H1 (cell line): ENCODE measurements around the gene DPM2. TPM values are rescaled to one million over a fixed set of nuclear protein-coding genes. Genes with fewer than 3 reads are reported as not detected.
A peak's percentile ranks its signal among the peaks of the same experiment; 100 is the strongest.

Experiments
- CTCF ChIA-PET: fragments of 300-600 bp; sonication (Branson Sonifier 250); formaldehyde crosslinking; loops from one replicate; lab custom pipeline; 2021; ENCODE audit not compliant: partially characterized antibody; lab: Charles Lee
- POLR2A ChIA-PET: fragments of 300-600 bp; sonication (Branson Sonifier 250); formaldehyde crosslinking; loops from one replicate; lab custom pipeline; 2021; ENCODE audit warnings: inconsistent platforms; ENCODE audit not compliant: partially characterized antibody; lab: Charles Lee
- DNase-seq, 2 experiments: peaks; one replicate each; pipeline versions ENCODE4 v3.0.0 to v3.0.0-alpha.2; 2010 to 2022; ENCODE audit warnings: low spot score in 2 of 2, low read depth in 1 of 2, mixed read lengths in 1 of 2
- FAIRE-seq: peaks from 2 replicates; lab custom pipeline; 2011; peaks lifted over from hg19 to GRCh38; lab: Jason Lieb, UNC
- H2AFZ ChIP-seq: 2 replicates; pipeline ENCODE4 v1.8.1; 2012; ENCODE audit warnings: low read length, inconsistent platforms
- H2AK5ac ChIP-seq: 2 replicates; pipeline ENCODE4 v1.6.1; 2013; ENCODE audit warnings: low read depth, low read length
- H2BK120ac ChIP-seq: replicated peaks from 2 replicates; pipeline ENCODE3; 2013; ENCODE audit warnings: low read depth, low read length, inconsistent platforms
- H2BK12ac ChIP-seq: 2 replicates; pipeline ENCODE4 v1.6.1; 2013; ENCODE audit warnings: low read depth, low read length
- H2BK15ac ChIP-seq: 2 replicates; pipeline ENCODE4 v1.6.1; 2013; ENCODE audit warnings: low read length
- H2BK20ac ChIP-seq: 2 replicates; pipeline ENCODE4 v1.6.1; 2013; ENCODE audit warnings: low read length
- H2BK5ac ChIP-seq: 2 replicates; pipeline ENCODE4 v1.6.1; 2013; ENCODE audit warnings: low read depth, low read length
- H3K14ac ChIP-seq: 2 replicates; pipeline ENCODE4 v1.6.1; 2013; ENCODE audit warnings: inconsistent platforms; ENCODE audit not compliant: insufficient read length
- H3K18ac ChIP-seq: 2 replicates; pipeline ENCODE4 v1.6.1; 2013; ENCODE audit warnings: low read length; ENCODE audit errors: extremely low read depth
- H3K23ac ChIP-seq: 2 replicates; pipeline ENCODE4 v1.6.1; 2013; ENCODE audit warnings: inconsistent platforms; ENCODE audit not compliant: insufficient read length
- H3K23me2 ChIP-seq: 2 replicates; pipeline ENCODE4 v1.6.1; 2013; ENCODE audit warnings: low read depth, low read length
- H3K27ac ChIP-seq: 2 replicates; pipeline ENCODE4 v1.6.1; 2011; ENCODE audit warnings: low read depth, low read length, inconsistent platforms
- H3K27me3 ChIP-seq, 4 experiments: replicated peaks in 1 of 4; 1 replicate in 1 of 4; 2 replicates in 3 of 4; pipeline versions ENCODE4 v1.6.1 to v1.8.1; 2011 to 2013; ENCODE audit warnings: low read length in 3 of 4, mild to moderate bottlenecking in 3 of 4, inconsistent platforms in 2 of 4, mixed read lengths in 2 of 4, moderate library complexity in 1 of 4; ENCODE audit not compliant: control insufficient read depth in 3 of 4, insufficient read depth in 3 of 4; ENCODE audit errors: extremely low read depth in 1 of 4
- H3K36me3 ChIP-seq, 4 experiments: 2 replicates each; pipeline versions ENCODE4 v1.6.1 to v1.8.1; 2011 to 2013; ENCODE audit warnings: mild to moderate bottlenecking in 4 of 4, low read length in 3 of 4, moderate library complexity in 2 of 4, control low read depth in 1 of 4, inconsistent platforms in 1 of 4; ENCODE audit not compliant: insufficient read depth in 4 of 4, control insufficient read depth in 2 of 4
- H3K4ac ChIP-seq: replicated peaks from 2 replicates; pipeline ENCODE3; 2013; ENCODE audit warnings: low read length, low read depth, mixed read lengths, inconsistent platforms; ENCODE audit not compliant: insufficient read length
- H3K4me1 ChIP-seq, 4 experiments: replicated peaks in 1 of 4; 1 replicate in 1 of 4; 2 replicates in 3 of 4; pipeline versions ENCODE4 v1.6.1 to v1.8.1; 2011 to 2013; ENCODE audit warnings: low read length in 3 of 4, inconsistent platforms in 2 of 4, mixed read lengths in 1 of 4; ENCODE audit not compliant: insufficient read depth in 4 of 4, control insufficient read depth in 3 of 4
- H3K4me2 ChIP-seq, 2 experiments: 2 replicates each; pipeline versions ENCODE4 v1.6.1 to v1.8.1; 2011 to 2013; ENCODE audit warnings: low read depth in 2 of 2, low read length in 2 of 2, control low read depth in 1 of 2, inconsistent platforms in 1 of 2, mild to moderate bottlenecking in 1 of 2; ENCODE audit not compliant: insufficient read depth in 1 of 2
- H3K4me3 ChIP-seq, 4 experiments: fragments of 200-600, 300-600 bp in 1 of 4; sonication (generic), shearing (Covaris generic), sonication (Bioruptor Twin) in 1 of 4; 2 replicates each; pipeline versions ENCODE4 v1.5.1 to v1.8.1; 2011 to 2016; ENCODE audit warnings: low read length in 4 of 4, low read depth in 3 of 4, control low read depth in 2 of 4, inconsistent platforms in 2 of 4, mild to moderate bottlenecking in 2 of 4, mixed read lengths in 1 of 4, moderate library complexity in 1 of 4; ENCODE audit not compliant: insufficient read depth in 2 of 4; ENCODE audit errors: extremely low read depth in 1 of 4
- H3K56ac ChIP-seq: replicated peaks from 2 replicates; pipeline ENCODE3; 2013; ENCODE audit warnings: low read depth, mild to moderate bottlenecking, mixed read lengths, low read length, inconsistent platforms; ENCODE audit not compliant: insufficient read length
- H3K79me1 ChIP-seq: 2 replicates; pipeline ENCODE4 v1.6.1; 2013; ENCODE audit warnings: low read depth, low read length, control low read depth
- H3K79me2 ChIP-seq, 2 experiments: 2 replicates each; pipeline versions ENCODE4 v1.6.1 to v1.8.1; 2012 to 2013; ENCODE audit warnings: low read length in 2 of 2, mild to moderate bottlenecking in 2 of 2, inconsistent platforms in 1 of 2; ENCODE audit not compliant: insufficient read depth in 2 of 2, control insufficient read depth in 1 of 2
- H3K9ac ChIP-seq, 4 experiments: replicated peaks in 1 of 4; 1 replicate in 1 of 4; 2 replicates in 3 of 4; pipeline versions ENCODE4 v1.6.1 to v1.8.1; 2011 to 2013; ENCODE audit warnings: low read depth in 3 of 4, low read length in 3 of 4, control low read depth in 2 of 4, mild to moderate bottlenecking in 2 of 4, moderate library complexity in 2 of 4, inconsistent platforms in 1 of 4; ENCODE audit errors: extremely low read depth in 1 of 4
- H3K9me3 ChIP-seq, 2 experiments: 2 replicates each; pipeline versions ENCODE4 v1.6.1 to v1.8.1; 2012 to 2013; ENCODE audit warnings: mild to moderate bottlenecking in 2 of 2, moderate library complexity in 2 of 2, control low read depth in 1 of 2, inconsistent platforms in 1 of 2, low read depth in 1 of 2, low read length in 1 of 2, mixed read lengths in 1 of 2; ENCODE audit not compliant: insufficient read depth in 2 of 2
- H4K20me1 ChIP-seq, 2 experiments: replicated peaks in 1 of 2; 2 replicates each; pipeline versions ENCODE3 to v1.8.1; 2011 to 2013; ENCODE audit warnings: inconsistent platforms in 2 of 2, low read length in 2 of 2, mild to moderate bottlenecking in 1 of 2; ENCODE audit not compliant: insufficient read depth in 2 of 2, control insufficient read depth in 1 of 2
- H4K5ac ChIP-seq: 2 replicates; pipeline ENCODE4 v1.6.1; 2013; ENCODE audit warnings: low read length, low read depth, mixed read lengths, inconsistent platforms; ENCODE audit not compliant: insufficient read length
- H4K8ac ChIP-seq: 2 replicates; pipeline ENCODE4 v1.8.0; 2013; ENCODE audit warnings: mild to moderate bottlenecking, moderate library complexity, low read length, inconsistent platforms; ENCODE audit not compliant: insufficient read depth; ENCODE audit errors: extremely low read depth
- H4K91ac ChIP-seq: replicated peaks from 2 replicates; pipeline ENCODE3; 2013; ENCODE audit warnings: low read length, mixed read lengths, inconsistent platforms; ENCODE audit not compliant: insufficient read length
- BRCA1 ChIP-seq: IDR thresholded peaks from 2 replicates; pipeline ENCODE4 v1.6.1; 2012; ENCODE audit warnings: low read depth, low read length, improper control_type of control experiment
- GTF2F1 ChIP-seq: IDR thresholded peaks from 2 replicates; pipeline ENCODE4 v1.6.1; 2012; ENCODE audit warnings: low read depth, low read length, improper control_type of control experiment, borderline replicate concordance
- JUN ChIP-seq: IDR thresholded peaks from 2 replicates; pipeline ENCODE4 v1.6.1; 2011; ENCODE audit warnings: low read depth, mild to moderate bottlenecking, improper control_type of control experiment, low read length
- JUND ChIP-seq: IDR thresholded peaks from 2 replicates; pipeline ENCODE4 v1.6.1; 2011; ENCODE audit warnings: mild to moderate bottlenecking, improper control_type of control experiment, low read length
- POLR2A ChIP-seq, 2 experiments: IDR thresholded peaks; 1 replicate in 1 of 2; 2 replicates in 1 of 2; pipeline ENCODE4 v1.6.1; 2011; ENCODE audit warnings: low read depth in 2 of 2, low read length in 2 of 2, mild to moderate bottlenecking in 2 of 2; ENCODE audit errors: control extremely low read depth in 1 of 2
- POU5F1 ChIP-seq: IDR thresholded peaks from 2 replicates; pipeline ENCODE4 v1.6.1; 2011; ENCODE audit warnings: low read depth, mild to moderate bottlenecking, low read length, moderate library complexity
- RBBP5 ChIP-seq: IDR thresholded peaks from 2 replicates; pipeline ENCODE4 v1.7.1; 2012; ENCODE audit warnings: low read depth, mild to moderate bottlenecking, inconsistent platforms, low read length, moderate library complexity, borderline replicate concordance
- SIX5 ChIP-seq: IDR thresholded peaks from 2 replicates; pipeline ENCODE4 v1.6.1; 2011; ENCODE audit warnings: mild to moderate bottlenecking, low read depth, low read length
- SP1 ChIP-seq: IDR thresholded peaks from 2 replicates; pipeline ENCODE4 v1.6.1; 2011; ENCODE audit warnings: low read depth, low read length
- TEAD4 ChIP-seq: IDR thresholded peaks from 2 replicates; pipeline ENCODE4 v1.6.1; 2012; ENCODE audit warnings: low read depth, low read length, inconsistent platforms, mixed read lengths
- WGBS, 2 experiments: shearing (Covaris generic) in 1 of 2; methylation state at CpG; one replicate each; pipeline versions ENCODE4 v1.1.6 to v1.1.7; 2013 to 2015; ENCODE audit warnings: low lambda C conversion rate in 2 of 2, mixed read lengths in 2 of 2, inconsistent platforms in 1 of 2, low coverage in 1 of 2, missing lambda C conversion rate in 1 of 2; ENCODE audit not compliant: insufficient replicate concordance in 2 of 2, insufficient coverage in 1 of 2, insufficient read length in 1 of 2; ENCODE audit errors: extremely low coverage in 1 of 2, missing lambda C conversion rate in 1 of 2; 5-methylcytosine and 5-hydroxymethylcytosine counted together
- polyA plus RNA-seq, 7 experiments: library from polyadenylated mRNA; depleted of rRNA in 3 of 7; stranded (reverse) in 5 of 7; unstranded in 2 of 7; fragments of >200 nt in 5 of 7; fragments of 200-250 nt in 2 of 7; gene quantifications; 1 replicate in 5 of 7; 2 replicates in 1 of 7; 4 replicates in 1 of 7; pipeline versions ENCODE4 v1.2.1 to v1.2.3, GENCODE V29; 2011 to 2013; ENCODE audit warnings: missing spikeins in 2 of 7, mixed read lengths in 2 of 7
- total RNA-seq: library from RNA; stranded (reverse); fragmentation: NEBNext Ultra II Directional; extraction: Animal tissue kit (Norgen Biotek cat#: 25700); gene quantifications from 2 replicates; pipeline ENCODE4 v1.2.1, GENCODE V29; 2021
- TF ChIP-seq, protein P1 (sequence below): IDR thresholded peaks from 2 replicates; pipeline ENCODE4 v1.6.1; 2011; ENCODE audit warnings: low read depth, mild to moderate bottlenecking, low read length; ENCODE audit not compliant: insufficient read depth
- TF ChIP-seq, protein P2 (sequence below): IDR thresholded peaks from 2 replicates; pipeline ENCODE4 v1.6.1; 2012; ENCODE audit warnings: low read length, inconsistent platforms

Gene DPM2
- total and polyA plus RNA-seq, 2 of the 8 experiments (the other 6 are each of a cell fraction or from before 2014, with no cell fraction given) = 45.4 to 95.4 TPM

GRCh38 chr9:127937056-127937387 lies 632 bp downstream of the DPM2 start:
- peaks cover 13% of the 10 kb centered on the region; the same call in 1 of the 2 replicates for H3K23me2 ChIP-seq
- H3K14ac ChIP-seq = no peak overlapping the region
- H3K9me3 ChIP-seq = no peaks in the 10 kb centered on the region
- H3K4me3 ChIP-seq = peak overlapping the region; percentile 76 to 98 (median 88)
- no peak overlapping the region for H2BK20ac ChIP-seq
- no peak overlapping the region for H3K18ac ChIP-seq
- H3K4me1 ChIP-seq = peaks cover 0 to 13% (median 10%) of the 10 kb centered on the region in 4 experiments; a peak in 6 of 7 replicates
- H3K56ac ChIP-seq = peak overlapping the region; percentile 11
- CTCF ChIA-PET = interaction anchor here (1.3 to 35.5 kb wide), 2 partner anchors 16 to 94 kb away, joined by 3 to 825 read pairs; no protein-coding TSS in a partner anchor
- DNase-seq = no peak
- H2AK5ac ChIP-seq = peak overlapping the region; percentile 48; the same call in 1 of the 2 replicates
- H3K36me3 ChIP-seq = peaks cover 0 to 5% (median under 1%) of the 10 kb centered on the region in 4 experiments; a peak in 6 of 8 replicates
- H4K5ac ChIP-seq = no peak overlapping the region
- H3K27me3 ChIP-seq = no peaks in the 10 kb centered on the region
- H3K4ac ChIP-seq = peak overlapping the region; percentile 90
- H3K23ac ChIP-seq = no peak overlapping the region
- H2BK12ac ChIP-seq = no peak overlapping the region
- H2BK5ac ChIP-seq = peak overlapping the region; percentile 81; the same call in 1 of the 2 replicates
- POLR2A ChIA-PET = interaction anchor here (0.8 to 1.4 kb wide), 9 partner anchors 8 to 161 kb away, joined by 3 to 4 read pairs (median 4); no protein-coding TSS in a partner anchor
- H3K9ac ChIP-seq = peak overlapping the region in 3 of 4 experiments; percentile 57 to 80 (median 70); a peak in 6 of 7 replicates
- H4K91ac ChIP-seq = no peak overlapping the region
- H3K4me2 ChIP-seq = peak overlapping the region; percentile 84 to 95
- H2BK120ac ChIP-seq = no peak overlapping the region
- no peak for FAIRE-seq
- no peak overlapping the region for H2AFZ ChIP-seq
- peaks cover 0 to 15% of the 10 kb centered on the region in 2 experiments; a peak in 1 of 4 replicates for H3K79me2 ChIP-seq
- 24% methylated on average over 7 of the region's 7 CpGs; no CpG with 5 or more reads in 1 of the 2 experiments for WGBS, 2 experiments
- H4K8ac ChIP-seq = peak overlapping the region; percentile 63; the same call in 1 of the 2 replicates
- peak overlapping the region; percentile 61; the same call in 1 of the 2 replicates for H2BK15ac ChIP-seq
- peaks cover 1 to 22% of the 10 kb centered on the region in 2 experiments for H4K20me1 ChIP-seq
- no peak overlapping the region for H3K27ac ChIP-seq
- H3K79me1 ChIP-seq = peaks cover 10% of the 10 kb centered on the region
- TF ChIP-seq POLR2A (IDR thresholded peaks at IDR 0.05; ENCODE audit: control extremely low read depth in 1 of 2, low read depth in 2 of 2, low read length in 2 of 2) (no peak), JUND (no peak), SIX5 (no peak), TEAD4 (no peak), SP1 (no peak), JUN (no peak), RBBP5 (no peak), POU5F1 (no peak), BRCA1 (no peak), GTF2F1 (no peak)
- TF ChIP-seq, protein P1, sequence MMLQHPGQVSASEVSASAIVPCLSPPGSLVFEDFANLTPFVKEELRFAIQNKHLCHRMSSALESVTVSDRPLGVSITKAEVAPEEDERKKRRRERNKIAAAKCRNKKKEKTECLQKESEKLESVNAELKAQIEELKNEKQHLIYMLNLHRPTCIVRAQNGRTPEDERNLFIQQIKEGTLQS = no peak
- TF ChIP-seq, protein P2, sequence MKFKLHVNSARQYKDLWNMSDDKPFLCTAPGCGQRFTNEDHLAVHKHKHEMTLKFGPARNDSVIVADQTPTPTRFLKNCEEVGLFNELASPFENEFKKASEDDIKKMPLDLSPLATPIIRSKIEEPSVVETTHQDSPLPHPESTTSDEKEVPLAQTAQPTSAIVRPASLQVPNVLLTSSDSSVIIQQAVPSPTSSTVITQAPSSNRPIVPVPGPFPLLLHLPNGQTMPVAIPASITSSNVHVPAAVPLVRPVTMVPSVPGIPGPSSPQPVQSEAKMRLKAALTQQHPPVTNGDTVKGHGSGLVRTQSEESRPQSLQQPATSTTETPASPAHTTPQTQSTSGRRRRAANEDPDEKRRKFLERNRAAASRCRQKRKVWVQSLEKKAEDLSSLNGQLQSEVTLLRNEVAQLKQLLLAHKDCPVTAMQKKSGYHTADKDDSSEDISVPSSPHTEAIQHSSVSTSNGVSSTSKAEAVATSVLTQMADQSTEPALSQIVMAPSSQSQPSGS = no peak
